Thymus (tissue), 11 donors: ENCODE measurements around the gene POU3F1. TPM values are rescaled to one million over a fixed set of nuclear protein-coding genes. Genes with fewer than 3 reads are reported as not detected.

Experiments
- DNase-seq, 9 donors: peaks; one replicate each; pipeline ENCODE4 v3.0.0-alpha.2; 2013; ENCODE audit warnings: low spot score in 9 of 9, low read depth in 6 of 9, missing footprints in 1 of 9
- H3K27ac ChIP-seq, 2 donors: one replicate each; pipeline ENCODE4 v1.5.1; 2013; ENCODE audit warnings: control low read depth in 1 of 2, low read depth in 1 of 2, low read length in 1 of 2, mild to moderate bottlenecking in 1 of 2, moderate library complexity in 1 of 2
- H3K27me3 ChIP-seq, 2 donors: one replicate each; pipeline ENCODE4 v1.5.1; 2013; ENCODE audit warnings: low read length in 1 of 2; ENCODE audit not compliant: control insufficient read depth in 2 of 2, insufficient read depth in 1 of 2
- H3K36me3 ChIP-seq, 2 donors: one replicate each; pipeline ENCODE4 v1.5.1; 2013; ENCODE audit warnings: low read length in 1 of 2, mild to moderate bottlenecking in 1 of 2, moderate library complexity in 1 of 2; ENCODE audit not compliant: control insufficient read depth in 2 of 2, insufficient read depth in 2 of 2
- H3K4me1 ChIP-seq, 2 donors: one replicate each; pipeline ENCODE4 v1.5.1; 2013; ENCODE audit warnings: low read length in 2 of 2; ENCODE audit not compliant: control insufficient read depth in 2 of 2, insufficient read depth in 2 of 2
- H3K4me3 ChIP-seq, 2 donors: one replicate each; pipeline ENCODE4 v1.5.1; 2013; ENCODE audit warnings: low read length in 2 of 2, control low read depth in 1 of 2, mild to moderate bottlenecking in 1 of 2
- H3K9me3 ChIP-seq, 2 donors: one replicate each; pipeline ENCODE4 v1.5.1; 2013; ENCODE audit warnings: low read length in 1 of 2, mild to moderate bottlenecking in 1 of 2; ENCODE audit not compliant: control insufficient read depth in 2 of 2, insufficient read depth in 1 of 2
- WGBS: extraction: QIAGEN DNeasy Blood & Tissue Kit; methylation state at CpG from one replicate; pipeline ENCODE4 v1.1.7; 2013; 5-methylcytosine and 5-hydroxymethylcytosine counted together
- polyA plus RNA-seq: library from polyadenylated mRNA; stranded (reverse); fragments of 200-250 nt; gene quantifications from one replicate; pipeline ENCODE4 v1.2.3, GENCODE V29; 2013
- total RNA-seq: library from RNA; stranded (reverse); fragments of 120-200 nt; gene quantifications from one replicate; pipeline ENCODE4 v1.2.4, GENCODE V29; 2013
- donor health status: healthy.

Gene POU3F1
- total and polyA plus RNA-seq, 2 donors, result 0.09 to 0.30 TPM

- DNase-seq, result no peak
- H3K27ac ChIP-seq, result no peak overlapping the region
- WGBS, result 40% methylated on average over 14 of the region's 14 CpGs
- no peaks in the 10 kb centered on the region for H3K36me3 ChIP-seq
- H3K4me1 ChIP-seq, result no peaks in the 10 kb centered on the region
- no peak overlapping the region for H3K4me3 ChIP-seq
- H3K9me3 ChIP-seq, result no peaks in the 10 kb centered on the region
- H3K27me3 ChIP-seq, result peaks cover 6 to 25% of the 10 kb centered on the region in 2 donors
These were observed 21.8 kb upstream of the POU3F1 start for GRCh38 chr1:38068220-38068979.

- Histone ChIP-seq H3K27ac (no peak overlapping the region), H3K9me3 (no peaks in the 10 kb centered on the region), H3K4me3 (no peak overlapping the region), H3K27me3 (peaks cover 4 to 27% of the 10 kb centered on the region in 2 donors), H3K4me1 (no peaks in the 10 kb centered on the region), H3K36me3 (no peaks in the 10 kb centered on the region)
- WGBS, result 90% methylated on average over 11 of the region's 11 CpGs
- no peak for DNase-seq
These were observed 17.8 kb upstream of the POU3F1 start for GRCh38 chr1:38064197-38064903.

GRCh38 chr1:38063616-38064015 is 17.0 kb upstream of the POU3F1 start:
- no peaks in the 10 kb centered on the region for H3K4me1 ChIP-seq
- H3K36me3 ChIP-seq, result no peaks in the 10 kb centered on the region
- H3K9me3 ChIP-seq, result no peaks in the 10 kb centered on the region
- WGBS, result 95% methylated on average over 5 of the region's 5 CpGs
- H3K4me3 ChIP-seq, result no peak overlapping the region
- no peak for DNase-seq
- peaks cover 4 to 23% of the 10 kb centered on the region in 2 donors for H3K27me3 ChIP-seq
- no peak overlapping the region for H3K27ac ChIP-seq

DNA sequence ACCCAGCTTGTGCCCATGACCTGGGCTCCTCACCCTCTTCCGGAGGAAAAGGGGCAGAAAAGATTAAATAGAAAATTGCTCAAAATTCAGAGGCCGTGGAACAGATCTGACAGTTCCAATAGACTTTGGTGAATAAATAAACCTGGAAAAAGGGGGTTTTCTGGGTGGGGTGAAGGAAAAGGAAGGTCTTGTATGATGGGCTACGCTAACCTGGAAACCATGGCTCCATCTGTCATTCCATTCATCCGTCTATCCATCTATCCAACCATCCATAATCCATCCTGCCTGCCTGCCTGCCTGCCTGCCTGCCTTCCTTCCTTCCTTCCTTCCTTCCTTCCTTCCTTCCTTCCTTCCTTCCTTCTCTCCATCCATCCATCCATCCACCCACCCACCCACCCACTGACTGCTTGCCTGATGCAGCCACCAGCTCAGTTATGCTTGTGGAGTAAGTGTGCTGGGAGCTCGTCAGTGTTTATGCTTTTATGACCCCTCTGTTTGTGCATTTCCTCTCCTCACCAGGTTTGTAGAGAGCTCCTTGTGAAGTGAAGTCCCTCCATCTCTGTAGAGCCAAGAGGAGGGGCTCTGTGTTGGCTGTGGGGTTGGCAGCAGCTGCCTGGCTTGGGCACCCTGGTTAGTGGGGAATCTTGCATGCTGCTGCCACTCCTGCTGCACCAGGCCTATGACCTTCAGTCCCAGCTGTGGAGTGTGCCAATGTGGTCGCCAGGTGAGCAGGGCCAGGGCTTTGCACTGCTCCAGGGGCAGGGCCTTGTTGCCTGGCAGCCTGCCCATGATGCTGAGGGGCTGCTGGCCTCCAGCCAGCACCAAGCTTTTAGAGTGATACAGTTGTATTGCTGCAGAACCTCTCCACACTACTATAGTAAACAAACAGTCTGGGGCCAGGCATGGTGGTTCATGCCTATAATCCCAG is 16.0 kb upstream of the POU3F1 start:
- Histone ChIP-seq H3K27me3 (peaks cover 0 to 15% of the 10 kb centered on the region in 2 donors), H3K27ac (no peak overlapping the region), H3K4me3 (no peak overlapping the region), H3K9me3 (no peaks in the 10 kb centered on the region), H3K36me3 (no peaks in the 10 kb centered on the region), H3K4me1 (no peaks in the 10 kb centered on the region)
- WGBS, result 89% methylated on average over 6 of the region's 6 CpGs
- DNase-seq, result no peak

DNA sequence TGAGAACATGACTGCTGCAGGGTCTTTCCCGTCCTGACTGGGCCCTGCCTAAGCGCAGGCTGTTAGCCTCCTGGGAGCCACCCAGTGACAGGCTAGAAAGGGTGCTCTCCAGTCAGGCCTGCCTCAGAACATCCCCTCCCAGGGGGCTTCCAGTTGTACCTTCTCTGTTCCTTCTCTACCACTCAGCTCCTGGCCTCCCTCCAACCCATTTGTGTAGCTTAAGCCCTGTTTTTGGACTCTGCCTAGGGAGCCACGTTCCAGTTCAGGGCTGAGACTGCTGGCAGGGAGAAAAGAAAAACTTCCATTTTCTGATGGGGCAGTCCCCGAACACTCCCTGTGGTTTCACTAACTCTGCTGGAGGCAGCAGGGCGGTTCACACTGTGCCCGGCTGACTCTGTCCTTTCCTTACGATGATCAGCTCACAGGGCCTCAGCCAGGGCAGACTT is 15.3 kb upstream of the POU3F1 start:
- Histone ChIP-seq H3K4me1 (no peaks in the 10 kb centered on the region), H3K9me3 (no peaks in the 10 kb centered on the region), H3K4me3 (no peak overlapping the region), H3K27me3 (peaks cover 0 to 11% of the 10 kb centered on the region in 2 donors), H3K27ac (no peak overlapping the region), H3K36me3 (no peaks in the 10 kb centered on the region)
- 87% methylated on average over 7 of the region's 7 CpGs for WGBS
- DNase-seq, result no peak

DNA sequence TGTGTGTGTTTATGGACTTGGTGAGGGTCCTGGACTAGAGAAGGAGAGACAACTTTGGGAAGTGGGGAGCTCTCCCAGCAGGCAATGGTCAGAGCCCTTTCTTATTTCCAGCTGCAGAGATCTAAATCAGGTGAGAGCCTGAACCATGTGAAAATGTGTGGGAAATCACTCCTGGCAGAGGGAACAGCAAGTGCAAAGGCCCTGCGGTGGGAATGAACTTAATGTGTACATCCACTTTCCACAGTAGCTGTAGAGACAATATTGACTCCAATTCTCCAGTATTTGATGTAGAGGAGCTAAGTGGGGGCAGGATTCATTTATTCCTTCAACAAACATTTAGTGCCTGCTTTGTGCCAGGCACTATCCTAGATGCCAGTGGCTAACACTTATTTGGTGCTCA is 14.7 kb upstream of the POU3F1 start:
- no peaks in the 10 kb centered on the region for H3K36me3 ChIP-seq
- peaks cover 0 to 11% of the 10 kb centered on the region in 2 donors for H3K27me3 ChIP-seq
- no peaks in the 10 kb centered on the region for H3K4me1 ChIP-seq
- WGBS, result 98% methylated on average over 1 of the region's 1 CpG
- DNase-seq, result no peak
- no peak overlapping the region for H3K4me3 ChIP-seq
- H3K9me3 ChIP-seq, result no peaks in the 10 kb centered on the region
- H3K27ac ChIP-seq, result no peak overlapping the region

DNA sequence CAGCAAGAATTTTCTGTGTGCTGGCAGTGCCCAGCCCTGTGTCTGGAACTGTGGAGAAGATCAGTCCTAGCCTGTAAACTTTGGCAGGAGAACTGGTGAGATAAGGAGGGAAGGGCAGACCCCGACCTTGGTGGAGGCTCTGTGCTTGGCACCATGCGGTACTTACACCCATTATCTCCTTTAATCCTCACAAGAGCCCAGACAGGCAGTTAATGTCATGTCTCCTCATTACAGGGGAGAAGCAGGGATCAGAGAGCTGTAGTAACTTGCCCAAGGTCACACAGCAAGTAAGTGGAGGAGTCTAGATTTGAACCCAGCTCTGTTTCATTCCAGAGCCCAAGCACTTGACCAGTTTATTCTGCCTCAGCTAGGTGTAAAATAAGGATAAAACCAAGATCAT is 13.9 kb upstream of the POU3F1 start:
- Histone ChIP-seq H3K36me3 (no peaks in the 10 kb centered on the region), H3K27ac (no peak overlapping the region), H3K9me3 (no peaks in the 10 kb centered on the region), H3K27me3 (peaks cover 0 to 9% of the 10 kb centered on the region in 2 donors), H3K4me3 (no peak overlapping the region), H3K4me1 (no peaks in the 10 kb centered on the region)
- DNase-seq, result no peak
- 93% methylated on average over 2 of the region's 2 CpGs for WGBS

GRCh38 chr1:38059635-38060250 is 13.2 kb upstream of the POU3F1 start:
- no peak for DNase-seq
- Histone ChIP-seq H3K27me3 (peaks cover 0 to 6% of the 10 kb centered on the region in 2 donors), H3K9me3 (no peaks in the 10 kb centered on the region), H3K27ac (no peak overlapping the region), H3K4me1 (no peaks in the 10 kb centered on the region), H3K36me3 (no peaks in the 10 kb centered on the region), H3K4me3 (no peak overlapping the region)
- 87% methylated on average over 6 of the region's 6 CpGs for whole genome bisulfite sequencing
